HFFc6 (cell line): Measurements from ENCODE around the gene SLC26A4. TPM values are rescaled to one million over a fixed set of nuclear protein-coding genes. Genes with fewer than 3 reads are reported as not detected.

ENCODE experiments used
- DNase-seq: peaks from one replicate; pipeline ENCODE4 v3.0.0-alpha.2; 2018
- H3K27ac Mint-ChIP-seq: 2 replicates; pipeline ENCODE4 v1.8.0; 2020; ENCODE audit warnings: mild to moderate bottlenecking, mixed read lengths
- H3K27me3 Mint-ChIP-seq: 2 replicates; pipeline ENCODE4 v1.8.0; 2021; ENCODE audit warnings: mild to moderate bottlenecking, moderate library complexity, mixed read lengths; ENCODE audit not compliant: insufficient read depth
- H3K36me3 Mint-ChIP-seq: 2 replicates; pipeline ENCODE4 v1.8.0; 2021; ENCODE audit warnings: low read depth, mixed read lengths
- H3K4me1 Mint-ChIP-seq: 2 replicates; pipeline ENCODE4 v1.8.0; 2020; ENCODE audit warnings: low read depth, mixed read lengths
- H3K4me3 Mint-ChIP-seq: 2 replicates; pipeline ENCODE4 v1.8.0; 2020; ENCODE audit warnings: mild to moderate bottlenecking, moderate library complexity, mixed read lengths
- H3K9me3 Mint-ChIP-seq: 2 replicates; pipeline ENCODE4 v1.8.0; 2020; ENCODE audit warnings: mild to moderate bottlenecking, mixed read lengths
- CTCF ChIP-seq: fragments of 200-600 bp; sonication (generic); IDR thresholded peaks from 2 replicates; pipeline ENCODE4 v1.5.0; 2021; ENCODE audit warnings: antibody characterized with exemption, mild to moderate bottlenecking
- total RNA-seq, 6 experiments: library from RNA; stranded (reverse); fragmentation: NEBNext Ultra II Directional; extraction: Animal tissue kit (Norgen Biotek cat#: 25700); gene quantifications; 2 replicates in 1 of 6; 3 replicates in 5 of 6; pipeline ENCODE4 v1.2.3, GENCODE V29; 2021

The SLC26A4 gene
- total RNA-seq, 6 experiments from 2014 or later: 0.18 to 0.63 (median 0.21) TPM; not detected in 1

DNA sequence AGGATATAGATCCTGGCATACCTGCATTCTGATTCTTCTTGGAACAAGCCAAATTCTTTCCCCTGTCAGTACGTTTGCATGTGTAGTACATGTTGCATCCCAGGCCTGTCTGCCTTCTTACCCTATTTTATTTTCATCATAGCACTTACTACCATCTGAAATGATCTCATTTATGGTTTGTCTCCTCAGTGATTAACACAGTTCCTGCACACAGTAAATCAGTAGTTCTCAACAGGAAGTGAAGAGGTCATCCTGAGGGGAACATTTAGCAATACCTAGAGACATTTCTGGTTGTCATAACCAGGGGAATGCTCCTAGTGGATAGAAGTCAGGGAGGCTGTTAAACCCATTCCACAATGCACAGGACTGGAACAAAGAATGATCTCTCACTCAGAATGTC lies 38.2 kb upstream of the SLC26A4 start:
- Mint-ChIP-seq H3K9me3 (no peaks in the 10 kb centered on the region), H3K27ac (no peak overlapping the region), H3K4me3 (no peak overlapping the region), H3K27me3 (no peaks in the 10 kb centered on the region), H3K4me1 (peaks cover 7% of the 10 kb centered on the region), H3K36me3 (no peaks in the 10 kb centered on the region; the same call in 1 of the 2 replicates)
- no peak for TF ChIP-seq CTCF
- DNase-seq: peak; percentile 76

- Mint-ChIP-seq H3K9me3 (no peaks in the 10 kb centered on the region), H3K4me1 (peaks cover 7% of the 10 kb centered on the region), H3K27me3 (no peaks in the 10 kb centered on the region), H3K4me3 (no peak overlapping the region), H3K36me3 (no peaks in the 10 kb centered on the region; the same call in 1 of the 2 replicates), H3K27ac (no peak overlapping the region)
- no peak for TF ChIP-seq CTCF
- no peak for DNase-seq
Observed at GRCh38 chr7:107622894-107623293, 37.7 kb upstream of the SLC26A4 start.

DNA sequence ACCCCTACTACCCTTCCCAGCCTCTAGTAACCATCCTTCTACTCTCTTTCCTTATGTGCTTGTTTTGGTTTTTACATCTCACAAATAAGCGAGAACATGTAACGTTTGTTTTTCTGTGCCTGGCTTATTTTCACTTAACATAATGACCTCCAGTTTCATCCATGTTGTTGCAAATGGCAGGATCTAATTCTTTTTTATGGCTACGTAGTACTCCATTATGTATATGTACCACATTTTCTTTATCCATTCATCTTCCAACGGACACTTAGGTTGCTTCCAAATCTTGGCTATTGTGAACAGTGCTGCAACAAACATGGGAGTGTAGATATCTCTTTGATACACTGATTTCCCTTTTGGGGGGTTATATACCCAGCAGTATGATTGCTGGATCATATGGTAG lies 33.6 kb upstream of the SLC26A4 start:
- H3K4me1 Mint-ChIP-seq: peaks cover 7% of the 10 kb centered on the region
- TF ChIP-seq CTCF: no peak
- no peaks in the 10 kb centered on the region for H3K9me3 Mint-ChIP-seq
- H3K27me3 Mint-ChIP-seq: peaks cover 2% of the 10 kb centered on the region; the same call in 1 of the 2 replicates
- H3K4me3 Mint-ChIP-seq: no peak overlapping the region
- H3K27ac Mint-ChIP-seq: no peak overlapping the region
- no peak for DNase-seq
- H3K36me3 Mint-ChIP-seq: no peaks in the 10 kb centered on the region; the same call in 1 of the 2 replicates

DNA sequence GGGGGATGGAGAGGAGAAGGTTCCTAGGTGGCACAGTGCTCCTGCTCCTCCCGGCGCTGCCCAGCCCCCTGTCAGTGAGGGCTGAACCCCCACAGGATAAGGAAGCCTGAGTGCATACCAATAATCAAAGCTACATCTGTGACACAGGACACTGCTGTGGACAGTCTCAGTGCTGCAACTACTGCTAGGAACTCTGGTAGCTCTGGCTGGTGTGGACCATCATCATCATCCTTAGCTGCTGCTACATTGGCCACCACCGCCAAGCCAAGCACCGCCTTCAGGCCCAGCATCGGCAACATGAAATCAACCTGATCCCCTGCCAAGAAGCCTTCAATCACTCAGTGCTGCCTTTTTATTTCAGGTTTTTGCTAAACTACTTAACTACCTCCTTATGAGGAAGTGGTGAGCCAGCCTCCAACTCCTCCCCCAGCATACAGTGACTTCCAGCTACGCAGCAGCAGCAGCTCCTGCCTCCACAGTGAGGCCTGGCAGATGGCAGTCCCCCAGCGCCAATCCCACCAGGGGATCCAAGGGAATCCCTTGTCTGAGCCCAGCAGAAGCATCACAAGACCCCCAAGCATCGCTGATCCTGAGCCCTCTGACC lies 32.1 kb upstream of the SLC26A4 start:
- no peak for TF ChIP-seq CTCF
- H3K27ac Mint-ChIP-seq: no peak overlapping the region
- H3K9me3 Mint-ChIP-seq: no peaks in the 10 kb centered on the region
- H3K27me3 Mint-ChIP-seq: peaks cover 2% of the 10 kb centered on the region; the same call in 1 of the 2 replicates
- no peak for DNase-seq
- no peaks in the 10 kb centered on the region; the same call in 1 of the 2 replicates for H3K36me3 Mint-ChIP-seq
- H3K4me1 Mint-ChIP-seq: peaks cover 7% of the 10 kb centered on the region
- H3K4me3 Mint-ChIP-seq: no peak overlapping the region

DNA sequence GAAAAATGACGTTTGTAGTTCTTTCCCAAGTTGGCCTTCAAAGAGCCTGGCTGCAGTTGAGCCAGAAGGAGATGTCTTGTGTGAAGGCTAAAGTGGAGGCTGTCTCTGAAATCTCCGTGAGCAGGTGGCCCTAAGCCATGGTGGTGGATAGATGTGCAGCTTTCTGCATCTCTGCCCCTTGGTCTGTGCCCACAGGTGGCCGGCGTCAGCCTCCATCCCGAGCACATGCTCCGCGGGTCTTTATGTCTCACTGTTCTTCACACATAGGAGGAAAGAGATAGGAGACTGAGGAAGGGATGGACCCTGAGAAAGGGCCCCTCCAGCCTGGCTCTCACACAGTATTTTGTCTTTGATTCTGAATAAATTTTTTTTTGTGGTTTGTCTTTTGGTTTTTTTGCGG lies 30.3 kb upstream of the SLC26A4 start:
- H3K36me3 Mint-ChIP-seq: no peaks in the 10 kb centered on the region
- peaks cover 2% of the 10 kb centered on the region; the same call in 1 of the 2 replicates for H3K27me3 Mint-ChIP-seq
- H3K9me3 Mint-ChIP-seq: no peaks in the 10 kb centered on the region
- DNase-seq: no peak
- no peak for TF ChIP-seq CTCF
- H3K4me3 Mint-ChIP-seq: no peak overlapping the region
- H3K4me1 Mint-ChIP-seq: peaks cover 2% of the 10 kb centered on the region
- H3K27ac Mint-ChIP-seq: no peak overlapping the region
